Head of caudate nucleus (tissue), 42 donors: ENCODE results near the gene PRKCE.
A peak's percentile ranks its signal among the peaks of the same experiment; 100 is the strongest.
"Not testable (repeated sequence)": the region's sequence is repeated elsewhere in the genome, so short reads cannot be mapped to it uniquely, and the experiment has no call there.

Experiments
- DNase-seq, 42 donors: peaks; one replicate each; pipeline versions ENCODE4 v3.0.0 to v3.0.0-alpha.2; 2020 to 2021; ENCODE audit warnings: mixed read lengths in 7 of 42
- intact Hi-C: fragments of 100-400 bp; cut with DNase I; formaldehyde crosslinking; loops from one replicate; pipeline ENCODE4 v1.15.0; 2022

PRKCE gene

GRCh38 chr2:46200100-46200690 lies 548.7 kb downstream of the PRKCE start:
- intact Hi-C loops: no loop called here
- DNase-seq: no peak

DNA sequence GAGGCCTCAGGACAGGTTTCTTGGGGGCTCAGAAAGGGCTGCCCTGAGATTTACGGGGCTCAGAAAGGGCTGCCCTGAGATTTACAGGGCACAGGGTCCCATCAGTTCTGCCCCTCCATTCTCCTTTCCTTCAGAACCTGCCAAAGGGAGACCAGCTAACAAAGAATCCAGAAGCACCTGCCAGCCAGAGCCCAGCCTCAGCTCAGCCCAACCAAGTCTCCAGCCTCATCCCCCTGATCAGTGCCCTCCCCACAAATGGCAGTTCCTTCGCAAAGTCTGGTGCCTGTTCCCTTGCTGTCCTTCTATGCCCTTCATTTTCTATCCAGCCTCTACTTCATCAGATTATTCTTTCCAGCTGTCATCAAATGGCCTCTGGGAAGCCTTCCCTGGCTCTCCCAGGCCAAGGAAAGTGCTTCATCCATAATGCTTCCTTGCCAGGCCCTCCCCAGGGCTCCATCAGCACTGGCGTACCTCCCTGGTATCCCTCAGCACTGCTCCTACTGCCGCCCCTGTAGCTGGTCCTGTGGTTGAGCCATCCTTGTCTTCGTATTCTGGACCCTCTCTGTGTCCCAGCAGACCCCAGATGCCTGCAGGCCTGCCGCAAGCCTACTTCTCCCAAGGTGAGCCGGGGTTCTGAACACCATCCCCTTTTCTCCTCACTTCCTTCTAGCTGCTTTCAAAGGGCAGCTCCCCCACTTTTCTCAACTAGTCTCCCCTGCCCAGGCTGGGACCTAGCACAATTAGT lies 549.6 kb downstream of the PRKCE start:
- DNase-seq: no peak
- intact Hi-C loops: no loop called here

- intact Hi-C loops: no loop called here
- DNase-seq: no peak
Measured at GRCh38 chr2:46202453-46202852, 551.0 kb downstream of the PRKCE start.

- DNase-seq: no peak
- intact Hi-C loops: no loop called here
Measured at GRCh38 chr2:46202987-46203386, 551.5 kb downstream of the PRKCE start.

DNA sequence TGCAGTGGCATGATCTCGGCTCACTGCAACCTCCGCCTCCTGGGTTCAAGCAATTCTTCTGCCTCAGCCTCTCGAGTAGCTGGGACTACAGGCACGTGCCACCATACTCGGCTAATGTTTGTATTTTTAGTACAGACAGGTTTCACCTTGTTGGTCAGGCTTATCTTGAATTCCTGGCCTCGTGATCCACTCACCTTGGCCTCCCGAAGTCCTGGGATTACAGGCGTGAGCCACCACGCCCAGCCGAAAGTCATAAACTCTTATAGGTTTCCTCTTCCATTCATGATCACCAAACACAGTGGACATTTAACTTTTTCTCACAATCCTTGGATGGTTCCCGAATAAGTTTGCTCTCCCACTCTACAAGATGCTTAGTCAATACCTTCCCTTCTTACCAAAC lies 552.2 kb downstream of the PRKCE start:
- DNase-seq, intact Hi-C loops: not testable (repeated sequence)

DNA sequence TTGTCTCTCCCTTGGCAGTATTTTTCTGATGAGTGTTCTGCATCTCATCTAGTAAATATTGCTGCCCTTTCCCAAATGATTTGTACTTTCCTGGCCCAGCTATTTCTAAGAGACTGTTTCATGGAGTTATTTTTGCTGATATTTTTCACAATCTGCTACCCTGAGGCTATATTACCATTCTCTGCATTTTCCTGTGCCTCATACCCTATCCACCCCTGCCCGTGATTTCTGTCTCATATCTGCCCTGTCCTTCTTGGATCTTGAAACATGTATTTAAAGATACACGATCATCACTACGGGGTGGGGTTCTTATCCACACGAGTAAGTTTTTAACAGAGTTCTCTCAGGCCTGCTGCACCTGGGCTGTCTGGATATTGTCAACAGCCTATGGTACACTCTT lies 556.1 kb downstream of the PRKCE start:
- intact Hi-C loops: no loop called here
- DNase-seq: no peak

GRCh38 chr2:46208766-46209165 lies 557.3 kb downstream of the PRKCE start:
- no peak for DNase-seq
- intact Hi-C loops: no loop called here

DNA sequence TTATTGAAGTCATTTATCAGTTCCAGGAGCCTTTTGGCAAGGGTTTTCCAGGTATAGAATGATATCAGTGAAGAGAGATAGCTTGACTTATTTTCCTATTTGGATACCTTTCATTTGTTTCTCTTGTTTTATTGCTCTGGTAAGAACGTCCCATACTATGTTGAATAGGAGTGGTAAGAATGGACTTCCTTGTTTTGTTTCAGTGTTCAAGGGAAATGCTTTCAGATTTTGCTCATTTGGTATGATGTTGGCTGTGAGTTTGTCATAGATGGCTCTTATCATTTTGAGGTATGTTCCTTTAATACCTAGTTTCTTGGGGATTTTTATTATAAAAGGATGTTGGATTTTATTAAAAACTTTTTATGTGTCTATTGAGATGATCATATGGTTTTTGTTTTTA lies 558.6 kb downstream of the PRKCE start:
- intact Hi-C loops: no loop called here
- DNase-seq: no peak

- no peak for DNase-seq
Measured at GRCh38 chr2:46211461-46211860, 560.0 kb downstream of the PRKCE start.

GRCh38 chr2:46213906-46214305 lies 562.4 kb downstream of the PRKCE start:
- intact Hi-C loops: no loop called here
- DNase-seq: no peak

More at GRCh38 chr2:46211461-46211860, 560.0 kb downstream of the PRKCE start:
- intact Hi-C loops: no loop called here

DNA sequence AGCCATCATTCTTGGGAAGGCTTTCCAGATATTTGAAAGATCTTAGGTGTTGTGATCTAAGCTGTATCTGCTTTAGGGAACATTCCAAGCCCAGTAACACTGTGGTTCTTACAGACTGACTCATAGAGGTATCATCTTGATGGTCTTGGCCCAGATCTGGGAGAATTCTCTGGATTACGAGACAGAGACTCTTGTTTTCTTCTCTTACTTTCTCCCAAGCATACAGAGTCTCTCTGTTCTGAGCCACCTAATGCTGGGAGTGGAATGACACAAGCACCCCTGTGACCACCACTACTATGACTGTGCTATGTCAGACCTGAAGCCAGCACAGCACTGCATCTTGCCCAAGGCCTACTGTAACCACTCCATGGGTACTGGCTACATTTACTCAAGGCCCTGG lies 564.7 kb downstream of the PRKCE start:
- intact Hi-C loops: no loop called here
- DNase-seq: no peak

GRCh38 chr2:46223514-46223913 lies 572.0 kb downstream of the PRKCE start:
- DNase-seq, intact Hi-C loops: not testable (repeated sequence)

GRCh38 chr2:46225150-46225625 lies 573.7 kb downstream of the PRKCE start:
- intact Hi-C loops: no loop called here
- DNase-seq: no peak

DNA sequence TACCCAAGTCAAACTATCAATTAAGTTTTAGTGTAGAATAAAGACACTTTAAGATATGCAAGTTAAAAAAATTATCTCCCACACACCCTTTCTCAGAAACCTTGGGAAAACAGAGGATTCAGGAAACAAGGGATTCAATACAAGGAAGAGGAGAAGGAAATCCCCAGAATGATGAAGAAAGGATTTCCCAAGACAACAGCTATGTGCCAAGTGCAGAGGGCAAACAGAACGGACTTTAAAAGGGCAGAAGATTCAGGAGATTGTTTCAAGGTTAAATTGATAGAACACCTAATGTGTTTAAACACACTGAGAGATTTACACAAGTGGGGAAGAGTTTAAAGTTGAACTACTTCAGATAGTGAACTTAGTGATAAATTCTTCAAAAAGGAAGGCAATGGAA lies 574.3 kb downstream of the PRKCE start:
- intact Hi-C loops: no loop called here
- DNase-seq: no peak

DNA sequence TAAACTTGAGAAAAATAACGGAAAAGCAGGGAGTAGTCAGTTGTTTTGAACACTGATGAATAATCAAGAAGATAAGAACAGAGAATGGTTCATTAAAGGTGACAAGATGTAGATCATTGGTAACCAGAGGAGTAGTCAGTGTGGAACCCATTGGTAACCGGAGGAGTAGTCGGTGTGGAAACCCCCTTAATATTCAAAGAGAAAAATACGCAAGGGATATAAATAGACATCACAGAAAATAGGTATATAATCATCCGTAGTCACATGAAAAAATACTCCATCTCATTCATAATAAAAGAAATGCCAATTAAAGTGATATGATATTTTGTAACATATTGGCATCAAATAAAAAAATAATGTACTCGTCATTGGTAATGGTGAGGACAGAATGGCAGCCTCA lies 575.1 kb downstream of the PRKCE start:
- no peak for DNase-seq
- intact Hi-C loops: no loop called here

DNA sequence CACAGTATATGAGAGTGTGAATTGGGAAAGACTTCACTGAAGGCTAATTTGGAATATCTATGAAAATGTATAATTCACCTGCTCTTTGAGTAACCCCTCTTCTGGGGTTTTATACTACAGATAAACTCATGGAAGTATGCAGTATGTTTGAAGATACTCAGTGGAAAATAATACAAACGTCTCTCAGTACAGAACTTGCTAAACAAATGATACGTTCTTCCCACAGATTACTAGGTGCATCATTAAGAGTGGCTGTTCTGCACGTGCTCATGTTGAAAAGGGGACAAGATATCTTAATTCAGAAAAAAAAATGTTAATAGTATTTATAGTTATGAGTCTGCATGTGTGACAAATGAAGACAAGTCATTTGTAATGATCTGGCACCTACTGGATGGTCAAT lies 575.5 kb downstream of the PRKCE start:
- no peak for DNase-seq
- intact Hi-C loops: no loop called here

DNA sequence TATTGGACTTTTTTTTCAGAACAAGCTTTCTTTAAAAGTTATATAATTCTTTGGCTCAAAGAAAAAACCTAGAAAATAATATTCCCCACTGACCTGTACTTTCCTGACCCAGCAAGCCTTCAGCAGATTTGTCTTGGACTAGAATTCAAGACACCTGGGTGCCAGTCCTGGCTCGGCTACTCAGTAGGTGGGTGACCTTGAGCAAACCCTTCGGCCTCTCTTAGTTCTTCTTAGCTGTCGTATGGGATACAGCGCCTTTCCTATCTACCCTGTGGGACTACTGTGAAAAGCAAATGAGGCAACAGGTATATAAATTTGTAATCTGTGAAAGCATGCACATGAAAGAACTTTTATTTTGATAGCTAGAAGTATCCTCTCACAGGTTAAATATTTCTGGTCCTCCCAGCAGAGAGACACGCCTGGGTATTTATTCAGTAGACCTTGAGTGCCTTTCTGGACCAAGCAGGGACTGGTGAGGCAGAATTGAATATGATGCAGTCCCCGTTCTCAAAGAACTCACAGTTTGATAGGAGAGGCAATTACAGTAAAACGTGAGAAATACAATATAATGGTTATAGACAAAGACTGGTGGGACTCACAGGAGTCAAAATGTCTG lies 576.3 kb downstream of the PRKCE start:
- DNase-seq: no peak
- intact Hi-C loops: no loop called here

- intact Hi-C loops: no loop called here
- DNase-seq: no peak
Measured at GRCh38 chr2:46229134-46230063, 577.9 kb downstream of the PRKCE start.

DNA sequence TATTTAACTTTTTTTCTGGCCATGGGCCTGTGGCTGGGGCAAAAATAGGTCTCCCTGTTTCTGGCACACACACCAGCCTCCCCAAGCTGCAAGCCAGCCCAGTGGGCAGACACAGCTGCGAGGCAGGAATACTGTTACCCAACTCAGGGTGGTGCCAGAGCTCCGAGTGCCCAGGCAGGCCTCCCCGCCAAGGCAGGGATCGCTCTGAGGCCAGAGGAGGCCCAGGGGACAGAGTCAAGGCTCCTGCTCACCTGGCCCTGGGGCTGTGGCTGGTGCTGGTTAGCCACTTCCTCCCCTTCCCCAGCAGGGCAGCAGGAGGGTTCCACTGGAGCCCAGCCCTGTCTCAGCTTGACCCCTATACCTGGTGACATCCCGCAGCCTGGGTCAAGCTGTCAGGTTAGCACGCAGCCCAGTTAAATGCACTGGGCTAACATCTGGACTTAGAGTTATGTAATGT lies 578.7 kb downstream of the PRKCE start:
- peak in 31 of 42 donors; percentile 7 to 59 (median 27) for DNase-seq
- intact Hi-C loops: no loop called here
